Globus pallidus (tissue), 1 donor: ENCODE data around the gene TBXT.
"Not testable (repeated sequence)": the region's sequence is repeated elsewhere in the genome, so short reads cannot be mapped to it uniquely, and the experiment has no call there.

Source experiments
- DNase-seq: peaks from one replicate; pipeline ENCODE4 v3.0.0-alpha.2; 2015; ENCODE audit warnings: low spot score

Gene TBXT, protein sequence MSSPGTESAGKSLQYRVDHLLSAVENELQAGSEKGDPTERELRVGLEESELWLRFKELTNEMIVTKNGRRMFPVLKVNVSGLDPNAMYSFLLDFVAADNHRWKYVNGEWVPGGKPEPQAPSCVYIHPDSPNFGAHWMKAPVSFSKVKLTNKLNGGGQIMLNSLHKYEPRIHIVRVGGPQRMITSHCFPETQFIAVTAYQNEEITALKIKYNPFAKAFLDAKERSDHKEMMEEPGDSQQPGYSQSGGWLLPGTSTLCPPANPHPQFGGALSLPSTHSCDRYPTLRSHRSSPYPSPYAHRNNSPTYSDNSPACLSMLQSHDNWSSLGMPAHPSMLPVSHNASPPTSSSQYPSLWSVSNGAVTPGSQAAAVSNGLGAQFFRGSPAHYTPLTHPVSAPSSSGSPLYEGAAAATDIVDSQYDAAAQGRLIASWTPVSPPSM

DNA sequence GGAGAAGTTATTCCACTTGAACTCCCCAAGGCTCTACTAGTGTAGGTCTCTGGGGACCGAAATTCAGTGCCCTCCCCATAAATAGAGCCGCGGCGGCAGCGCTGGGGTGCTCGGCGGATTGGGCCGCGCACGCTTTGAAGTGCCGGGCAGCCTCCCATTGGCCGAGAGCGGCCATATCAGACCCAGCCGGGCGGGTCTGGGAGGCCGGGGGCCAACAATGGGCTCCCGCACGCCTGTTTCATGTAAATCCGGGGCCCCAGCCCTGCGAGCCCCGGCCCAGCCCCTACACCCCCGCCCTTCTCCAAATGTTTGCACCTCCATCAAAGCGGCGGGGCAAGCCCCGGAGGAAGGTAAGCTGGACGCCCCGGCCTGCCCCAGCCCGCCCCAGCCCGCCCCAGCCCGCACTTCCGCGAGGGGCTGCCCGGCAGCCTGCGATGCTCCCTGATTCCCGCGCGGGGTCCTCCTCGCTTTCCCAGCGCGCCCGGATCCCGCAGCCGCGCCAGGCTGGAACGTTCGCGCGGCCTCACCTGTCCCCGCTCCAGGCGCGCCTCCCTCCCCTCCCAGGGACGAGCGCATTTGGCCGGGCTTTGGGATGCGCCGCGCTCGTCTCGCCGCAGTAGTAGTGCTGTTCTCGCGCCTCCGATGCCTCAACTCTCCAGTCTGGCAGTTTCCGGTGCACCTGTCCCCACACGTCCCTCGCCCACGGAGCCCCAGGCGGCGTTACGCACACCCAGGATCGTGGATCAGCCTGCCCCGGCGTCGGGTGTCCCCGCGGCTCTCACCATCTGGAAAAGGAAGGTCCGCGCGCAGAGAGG lies at the start of gene TBXT:
TSS of gene TBXT (minus strand) at position 51 of the 815 bp plus-strand sequence. CDS start 260 bp downstream, outside the sequence.
- no peak for DNase-seq

DNA sequence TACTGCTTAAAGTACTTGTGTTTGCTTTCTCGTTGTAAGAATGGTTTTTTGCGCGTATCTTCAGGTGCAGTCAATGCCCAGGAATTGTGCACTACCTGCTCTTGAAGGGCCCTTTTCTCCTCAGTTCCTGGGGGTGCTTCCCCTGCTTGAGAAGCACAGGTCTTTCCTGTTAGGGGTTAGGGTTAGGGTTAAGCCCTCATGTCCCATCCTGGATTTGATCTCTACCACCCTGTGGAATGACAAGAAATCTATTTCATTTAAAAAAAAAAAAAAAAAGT lies 39.6 kb upstream of the TBXT start:
- DNase-seq, result no peak

DNA sequence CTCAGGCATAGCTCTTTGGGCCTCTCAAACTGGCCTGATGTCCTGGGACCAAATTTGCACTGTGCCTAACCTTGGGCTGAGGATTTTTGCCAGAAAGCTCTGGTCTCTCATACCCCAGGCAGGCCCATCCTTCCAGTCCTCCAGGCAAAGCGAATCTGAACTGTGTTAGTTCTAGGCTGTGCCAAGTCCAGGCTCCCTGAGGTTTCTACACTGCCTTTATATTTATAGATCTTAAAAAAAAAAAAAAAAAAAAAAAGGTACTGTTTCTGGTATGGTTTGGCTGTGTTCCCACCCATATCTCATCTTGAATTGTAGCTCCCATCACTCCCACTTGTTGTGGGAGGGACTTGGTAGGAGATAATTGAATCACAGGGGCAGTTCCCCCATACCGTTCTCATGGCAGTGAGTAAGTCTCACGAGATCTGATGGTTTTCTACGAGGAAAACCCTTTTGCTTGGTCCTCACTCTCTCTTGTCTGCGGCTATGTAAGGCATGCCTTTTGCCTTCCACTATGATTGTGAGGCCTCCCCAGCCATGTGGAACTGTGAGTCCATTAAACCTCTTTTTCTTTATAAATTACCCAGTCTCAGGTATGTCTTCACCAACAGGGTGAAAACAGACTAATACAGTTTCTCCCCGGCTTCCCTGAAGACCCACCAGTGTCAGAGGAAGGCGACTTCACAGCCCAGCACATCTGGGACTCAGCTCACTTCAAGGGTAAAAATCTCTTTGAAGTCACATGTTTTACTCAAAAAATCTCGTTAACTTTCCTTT lies 39.0 kb upstream of the TBXT start:
- DNase-seq, result no peak

DNA sequence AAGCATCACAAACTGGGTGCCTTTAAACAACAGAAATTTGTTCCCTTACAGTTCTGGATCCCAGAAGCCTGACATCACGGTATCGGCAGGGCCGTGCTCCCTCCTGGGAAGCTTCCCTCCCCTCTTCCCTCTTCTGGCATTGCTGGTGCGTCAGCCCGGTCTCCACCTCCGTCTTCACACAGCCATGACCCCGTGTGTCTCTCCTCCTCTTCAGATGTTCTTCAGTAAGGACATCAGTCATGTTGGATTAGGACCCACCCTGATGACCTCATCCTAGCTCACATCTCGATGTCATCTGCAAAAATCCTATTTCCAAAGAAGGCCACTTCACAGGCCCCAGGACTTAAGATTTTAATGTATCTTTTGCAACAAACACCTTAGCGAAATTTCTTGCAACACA lies 38.4 kb upstream of the TBXT start:
- DNase-seq, result no peak

DNA sequence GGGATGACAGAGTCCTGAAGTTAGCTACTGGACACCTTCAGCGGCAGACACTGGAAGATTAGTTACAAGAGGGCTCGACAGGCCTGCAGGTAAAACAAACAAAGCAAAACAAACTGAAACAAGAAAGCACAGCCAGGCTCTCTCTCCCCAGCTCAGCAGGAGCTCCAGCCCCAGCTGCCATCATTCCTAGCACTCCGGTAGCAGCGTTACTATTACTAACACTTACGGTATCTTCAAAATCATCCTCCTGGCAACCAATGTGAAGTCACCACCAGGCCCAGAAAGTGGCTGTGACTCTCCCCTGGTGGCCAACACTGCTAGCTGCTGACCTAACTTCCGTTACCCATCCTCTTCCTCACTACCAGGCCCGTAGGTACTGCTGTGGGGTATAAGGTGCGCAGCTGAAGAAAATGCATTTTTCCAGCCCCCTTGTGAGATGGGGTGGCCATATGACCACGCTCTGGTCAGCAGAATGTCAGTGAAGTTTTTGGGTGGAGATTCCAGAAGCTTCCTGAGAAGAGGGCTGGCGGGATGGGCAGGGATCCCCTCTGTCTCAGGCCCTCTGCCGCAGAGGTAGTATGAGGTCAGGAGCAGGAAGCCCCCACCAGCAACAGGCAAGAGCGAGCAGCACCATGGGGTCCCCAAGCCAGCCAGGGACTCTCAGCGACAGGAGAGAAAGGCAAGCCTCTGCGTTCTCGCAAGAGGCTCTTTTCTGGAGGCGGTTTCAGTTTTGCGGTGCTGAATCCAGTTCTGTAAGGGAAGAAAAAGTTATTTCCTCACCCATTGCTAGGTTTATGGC lies 37.4 kb upstream of the TBXT start:
- no peak for DNase-seq

DNA sequence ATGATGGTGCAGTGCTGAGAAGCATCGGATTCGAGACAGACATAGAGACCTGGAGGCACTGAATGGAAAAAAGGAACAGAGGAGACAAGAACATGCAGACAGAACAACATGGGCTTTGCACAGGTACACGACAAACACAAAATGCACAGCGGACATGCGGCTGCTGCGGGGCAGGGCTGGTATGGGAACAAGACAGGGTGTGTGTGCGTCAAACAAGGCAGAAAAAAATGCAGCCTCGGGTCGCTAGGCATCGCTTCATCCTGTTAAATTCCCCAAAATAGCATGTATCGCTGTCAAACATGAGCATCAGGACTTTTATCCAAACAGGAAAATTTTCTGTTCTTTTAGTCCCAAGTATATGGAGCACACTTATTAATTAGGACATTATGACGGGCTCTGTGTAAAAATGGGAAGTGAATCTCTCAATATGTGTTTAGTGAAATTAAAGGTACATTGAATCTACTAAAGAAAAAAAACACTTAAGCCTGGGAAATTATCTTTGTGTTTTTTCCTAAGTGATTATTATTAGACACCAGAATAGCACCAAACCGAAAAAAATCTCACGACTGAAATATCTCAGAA lies 36.1 kb upstream of the TBXT start:
- DNase-seq, result no peak

DNA sequence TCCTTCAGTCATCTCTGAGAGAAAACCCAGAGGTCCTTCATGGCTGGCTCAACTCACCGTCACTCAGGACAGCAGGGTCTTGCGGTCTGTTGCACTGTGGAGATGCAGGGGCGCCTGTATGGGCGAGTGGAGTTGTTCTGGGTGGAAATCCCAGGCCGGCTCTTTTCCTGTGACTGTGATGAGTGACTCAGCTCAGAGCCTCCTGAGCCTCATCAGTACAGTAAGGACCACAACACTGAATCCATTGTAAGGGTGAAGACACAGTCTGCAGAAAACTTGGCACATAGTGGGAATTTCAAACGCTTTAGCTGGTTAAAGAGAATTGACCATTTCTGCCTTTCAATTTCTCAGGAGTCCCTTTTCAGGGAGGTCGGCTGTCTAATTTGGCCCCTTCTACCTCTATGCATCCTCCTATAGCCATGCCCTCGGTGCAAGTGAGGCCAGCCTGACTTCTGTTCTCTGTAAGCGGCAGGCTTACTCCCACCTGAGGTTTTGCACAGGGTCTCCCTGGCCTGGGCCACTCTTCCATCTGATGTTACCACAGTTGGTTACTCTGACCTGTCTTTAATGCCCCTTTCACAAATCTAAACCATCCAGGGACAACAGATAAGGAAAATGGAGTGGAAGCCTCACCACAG lies 35.5 kb upstream of the TBXT start:
- peak; percentile 19 for DNase-seq

DNA sequence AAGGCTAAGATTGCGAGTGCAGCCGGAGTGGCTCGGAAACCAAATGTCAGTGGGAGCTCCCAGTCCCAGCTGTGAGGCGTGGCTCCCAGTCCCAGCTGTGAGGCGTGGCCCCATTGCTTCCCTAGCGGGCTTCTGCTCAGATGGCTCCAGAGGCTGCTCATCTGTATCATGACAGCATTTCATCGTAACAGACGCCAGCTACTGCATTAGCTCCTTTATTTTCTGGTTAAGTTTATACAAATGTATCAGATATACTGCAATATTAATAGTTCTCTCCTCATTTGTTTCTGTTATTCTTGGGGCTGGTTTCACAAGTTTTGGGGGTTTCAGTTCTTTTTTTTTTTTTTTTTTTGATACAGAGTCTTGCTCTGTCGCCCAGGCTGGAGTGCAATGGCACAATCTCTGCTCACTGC lies 34.7 kb upstream of the TBXT start:
- peak; percentile 24 for DNase-seq

DNA sequence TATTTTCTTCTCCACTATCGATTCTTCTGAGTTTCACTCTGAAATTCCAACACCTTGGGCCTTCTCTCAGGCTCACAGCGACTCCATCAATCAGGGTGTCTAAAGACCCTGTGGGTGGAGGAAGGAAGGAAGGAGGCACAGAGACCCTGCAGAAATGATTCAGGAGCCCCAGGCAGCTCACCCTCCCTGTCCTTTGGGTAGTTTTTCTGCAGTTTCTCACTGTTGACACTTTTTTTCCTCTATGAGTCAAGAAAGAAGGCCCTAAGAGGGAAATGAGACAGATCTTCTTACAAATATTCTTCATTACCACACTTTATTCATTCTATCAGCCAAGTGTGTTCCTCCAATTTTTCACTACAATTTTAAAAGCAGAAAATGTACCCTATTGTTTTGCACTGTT lies 34.2 kb upstream of the TBXT start:
- DNase-seq, result no peak

DNA sequence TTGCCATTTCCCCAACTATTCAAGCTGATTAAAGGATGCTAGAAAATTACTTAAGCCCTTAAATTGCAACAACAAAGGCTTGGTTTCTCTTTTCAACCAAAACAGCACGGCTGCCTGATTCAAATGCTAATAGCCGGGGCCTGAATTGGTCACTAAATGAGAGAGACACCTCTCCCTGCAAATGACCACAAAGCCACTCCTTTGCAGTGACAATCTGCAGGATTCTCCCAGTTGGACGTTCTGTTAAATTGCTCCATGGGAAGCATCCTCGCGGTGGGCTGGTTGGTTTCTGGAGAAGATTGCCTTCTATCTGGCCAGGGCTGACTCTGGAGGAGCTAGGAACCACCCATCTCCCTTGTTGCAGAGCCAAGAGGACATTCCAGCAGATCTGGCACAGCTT lies 29.7 kb upstream of the TBXT start:
- DNase-seq, result no peak

DNA sequence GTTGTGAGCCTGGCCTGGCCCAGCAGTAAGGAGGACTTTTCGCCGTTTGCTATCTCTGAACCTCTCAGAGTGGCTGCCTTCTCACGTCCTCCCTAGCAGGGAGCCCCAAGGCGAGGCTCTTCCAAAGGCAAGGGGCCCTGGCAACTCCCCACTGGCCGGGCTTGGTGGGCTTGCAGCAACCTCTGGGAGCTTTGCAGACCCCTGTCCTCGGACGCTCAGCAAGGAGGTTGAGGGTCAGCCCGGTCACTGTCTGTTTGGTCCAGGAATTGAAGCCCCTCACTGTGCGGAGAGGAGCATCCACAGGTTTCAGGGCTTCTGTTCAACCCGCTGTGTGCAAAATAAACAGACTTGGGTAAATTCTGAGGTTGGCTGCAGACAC lies 28.2 kb upstream of the TBXT start:
- DNase-seq, result no peak

DNA sequence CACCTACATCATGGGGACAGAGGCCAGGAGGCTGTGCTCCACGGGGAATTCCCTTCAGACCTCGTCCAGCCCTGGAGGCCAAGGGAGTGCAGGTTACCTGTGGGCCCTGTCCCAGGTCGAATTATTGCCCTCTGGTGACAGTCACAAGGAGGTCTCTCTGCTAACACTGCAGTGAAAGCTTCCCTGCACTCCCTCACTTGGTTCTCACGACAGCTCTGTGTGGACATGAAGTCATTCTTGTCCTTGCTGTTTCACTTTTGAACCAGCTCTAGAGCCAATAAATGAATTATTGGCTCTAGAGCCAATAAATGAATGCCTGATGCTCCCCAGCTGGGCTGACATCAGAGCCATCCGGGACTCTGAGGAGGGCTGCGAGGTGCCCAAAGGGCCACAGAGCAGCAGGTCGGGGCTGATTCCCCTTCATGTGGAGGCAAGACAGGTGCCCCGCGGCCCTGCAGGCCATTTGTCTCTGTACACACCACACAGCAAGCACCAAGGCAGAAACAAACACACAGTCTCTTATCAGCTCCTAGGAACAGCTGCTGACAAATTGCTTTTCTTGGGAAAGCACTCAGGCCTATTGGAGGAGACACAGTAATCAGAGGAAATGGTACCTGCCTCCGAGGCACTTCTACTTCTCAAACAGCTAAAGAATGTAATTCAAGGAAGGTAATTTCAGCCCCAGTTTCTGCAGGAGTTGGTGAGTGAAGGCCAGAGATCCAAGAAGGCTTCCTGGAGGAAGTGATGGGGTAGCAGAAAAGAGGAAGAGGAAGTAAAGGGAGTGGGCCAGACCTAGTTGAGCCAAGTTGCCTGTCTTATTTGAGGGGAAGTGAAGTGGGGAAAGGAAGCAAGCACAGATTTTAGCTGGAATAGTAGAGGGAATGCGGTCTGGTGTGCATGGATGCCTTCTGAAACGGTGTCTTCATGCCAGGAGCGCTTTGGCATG lies 27.5 kb upstream of the TBXT start:
- no peak for DNase-seq

DNA sequence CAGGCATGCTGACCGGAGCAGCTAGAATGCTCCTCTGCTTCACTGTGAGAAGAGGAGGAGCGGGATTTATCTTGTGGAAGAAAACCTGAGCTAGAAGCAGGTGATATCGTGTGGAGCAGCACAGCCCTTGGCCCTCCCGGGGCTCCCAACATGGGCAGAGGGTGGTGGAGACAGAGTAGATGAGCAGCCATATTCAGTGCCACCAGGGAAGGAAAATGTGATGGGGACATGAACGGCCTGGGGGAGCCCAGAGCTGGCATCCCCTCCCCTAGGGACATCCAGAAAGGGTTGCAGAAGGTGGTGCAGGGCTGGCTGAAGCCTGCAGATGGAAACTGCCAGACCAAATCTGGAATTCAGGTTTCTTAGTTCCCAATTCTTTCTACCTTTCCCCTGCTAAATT lies 24.9 kb upstream of the TBXT start:
- DNase-seq, result no peak

DNA sequence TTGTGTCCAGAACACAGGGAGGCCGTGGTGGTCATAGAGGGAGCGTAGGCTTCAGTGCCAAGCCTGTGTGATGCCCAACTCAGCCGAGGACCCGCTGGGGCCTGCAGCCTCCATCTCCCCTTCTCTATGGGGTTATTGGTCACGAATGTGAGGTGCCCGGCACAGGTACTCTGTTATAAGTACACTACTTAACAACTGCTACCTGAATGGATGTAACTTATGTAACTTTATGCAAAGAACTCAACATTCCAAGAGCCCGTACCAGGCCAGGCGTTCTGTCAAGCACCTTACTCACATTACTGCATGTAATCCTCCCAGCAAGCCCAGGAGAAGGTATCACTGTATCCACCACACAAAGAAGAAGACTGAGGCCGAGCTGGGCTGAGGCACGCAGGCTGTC lies 24.5 kb upstream of the TBXT start:
- DNase-seq, result no peak

DNA sequence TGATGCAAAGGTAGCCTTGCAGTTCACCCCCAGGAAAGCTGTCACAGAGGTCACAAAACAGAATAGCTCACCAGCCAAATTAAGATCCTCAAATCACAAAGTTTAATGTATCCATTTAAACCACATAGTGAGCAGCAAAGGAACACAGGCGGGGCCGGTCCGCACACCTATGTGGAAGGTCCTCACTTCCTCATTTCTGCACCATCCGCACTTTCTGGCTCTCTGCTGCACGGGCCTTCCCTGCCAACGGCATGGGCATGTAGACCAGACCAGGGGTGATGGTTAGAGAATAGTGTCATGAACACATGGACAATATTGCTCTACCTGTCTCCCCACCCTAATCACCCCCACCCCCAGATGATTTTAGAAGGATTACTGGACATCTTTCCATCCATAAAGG lies 12.1 kb upstream of the TBXT start:
- DNase-seq, result no peak

DNA sequence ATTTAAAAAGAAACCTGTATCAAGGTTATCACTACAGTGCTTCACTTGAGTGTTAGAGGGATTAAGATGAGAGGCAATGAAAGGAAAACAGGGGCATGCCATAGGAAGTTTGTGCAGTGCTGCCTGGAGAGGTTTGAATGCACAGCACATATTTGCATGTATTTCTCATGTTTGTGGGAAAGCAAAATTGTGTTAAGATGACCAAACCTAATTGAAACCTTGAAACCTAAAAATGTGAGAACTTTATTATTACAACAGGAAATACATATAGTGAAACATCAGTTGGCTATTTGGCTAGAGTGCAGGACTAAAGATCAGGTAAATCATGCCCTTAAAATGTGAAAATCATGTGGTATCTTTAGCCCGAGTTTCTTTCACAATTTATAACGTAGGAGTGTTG lies 8.5 kb upstream of the TBXT start:
- DNase-seq, result no peak

DNA sequence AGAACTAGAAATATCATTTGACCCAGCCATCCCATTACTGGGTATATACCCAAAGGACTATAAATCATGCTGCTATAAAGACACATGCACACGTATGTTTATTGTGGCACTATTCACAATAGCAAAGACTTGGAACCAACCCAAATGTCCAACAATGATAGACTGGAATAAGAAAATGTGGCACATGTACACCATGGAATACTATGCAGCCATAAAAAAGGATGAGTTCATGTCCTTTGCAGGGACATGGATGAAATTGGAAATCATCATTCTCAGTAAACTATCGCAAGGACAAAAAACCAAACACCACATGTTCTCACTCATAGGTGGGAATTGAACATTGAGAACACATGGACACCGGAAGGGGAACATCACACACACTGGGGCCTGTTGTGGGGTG lies 7.4 kb upstream of the TBXT start:
- DNase-seq, result not testable (repeated sequence)

DNA sequence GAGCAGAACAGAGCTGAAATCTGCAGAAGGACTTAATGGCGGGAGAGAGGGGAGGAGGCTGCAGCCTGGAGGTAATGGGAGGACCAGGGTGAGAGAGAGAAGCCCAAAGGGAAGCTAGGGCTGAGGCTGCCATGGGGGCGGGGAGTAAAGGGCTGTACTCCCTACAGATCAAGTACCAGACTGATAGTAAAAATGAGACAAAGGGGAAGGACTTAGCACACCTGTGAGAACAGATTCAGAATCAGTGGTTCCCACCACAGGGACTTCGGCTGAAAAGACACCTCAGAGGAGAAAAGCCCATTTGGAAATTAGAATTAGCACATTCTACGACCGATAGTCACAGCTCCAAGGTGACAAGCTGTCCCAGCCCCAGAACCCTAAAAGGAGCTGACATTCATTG lies 6.4 kb upstream of the TBXT start:
- DNase-seq, result no peak

DNA sequence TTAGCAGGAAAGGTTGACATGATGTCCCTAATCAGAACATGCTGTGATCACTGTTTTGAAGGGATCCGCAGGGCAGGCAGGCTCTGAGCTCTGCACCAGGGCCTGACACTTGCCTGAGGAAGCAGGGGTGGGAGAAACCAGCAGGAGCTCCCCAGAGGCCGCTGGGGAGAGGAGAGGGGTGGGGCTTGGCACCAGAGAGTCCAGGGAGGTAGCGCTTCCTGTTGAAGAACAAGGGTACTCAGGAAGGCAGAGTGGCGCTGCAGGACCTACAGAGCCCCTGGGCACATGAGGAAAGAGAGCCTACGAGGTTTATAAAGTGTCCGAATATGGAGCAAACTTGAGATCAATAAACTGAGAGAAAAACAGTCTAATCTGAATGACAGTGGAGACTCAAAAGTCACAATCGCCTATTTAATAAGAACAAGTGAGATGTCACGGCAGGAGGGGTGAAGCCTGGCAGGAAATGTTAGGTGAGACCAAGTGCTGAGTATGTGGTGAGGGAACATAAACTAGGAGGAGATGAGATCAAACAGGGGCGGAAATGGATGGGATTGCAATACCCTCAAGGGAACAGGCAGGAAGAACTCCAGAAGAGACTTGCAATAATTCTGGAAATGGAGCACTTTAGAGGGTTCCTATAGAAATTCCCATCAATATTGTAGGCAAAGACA lies 5.8 kb upstream of the TBXT start:
- no peak for DNase-seq
